Measurements from ENCODE around the gene AUTS2. TPM values are rescaled to one million over a fixed set of nuclear protein-coding genes. Genes with fewer than 3 reads are reported as not detected.

AUTS2 gene
- total RNA-seq = 1 to 10 TPM; 8.6 TPM

DNA sequence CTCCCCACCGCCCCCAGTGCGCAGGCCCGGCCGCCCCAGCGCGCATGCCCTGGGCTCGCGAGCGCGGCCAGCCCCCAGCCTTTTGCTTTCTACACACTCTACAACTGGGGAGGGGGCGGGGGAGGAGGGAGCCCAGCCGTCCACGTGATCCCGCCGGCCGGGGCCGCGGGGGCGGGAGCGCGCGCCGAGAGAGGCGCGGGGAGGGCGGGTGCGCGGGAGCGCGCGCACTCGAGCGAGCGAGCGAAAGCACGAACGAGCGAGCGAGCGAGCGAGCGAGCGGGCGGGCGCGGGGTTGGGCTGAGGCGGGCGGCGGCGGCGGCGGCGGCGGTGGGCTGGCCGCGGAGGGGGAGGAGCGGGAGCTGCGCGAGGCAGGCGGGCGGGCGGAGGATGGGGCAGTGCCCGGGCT, at the start of gene AUTS2:
Gene AUTS2, plus strand, starts transcription at position 395 of the 406 bp plus-strand sequence. CDS start 1,179 bp downstream, outside the sequence.
- TF ChIP-seq, protein P1, sequence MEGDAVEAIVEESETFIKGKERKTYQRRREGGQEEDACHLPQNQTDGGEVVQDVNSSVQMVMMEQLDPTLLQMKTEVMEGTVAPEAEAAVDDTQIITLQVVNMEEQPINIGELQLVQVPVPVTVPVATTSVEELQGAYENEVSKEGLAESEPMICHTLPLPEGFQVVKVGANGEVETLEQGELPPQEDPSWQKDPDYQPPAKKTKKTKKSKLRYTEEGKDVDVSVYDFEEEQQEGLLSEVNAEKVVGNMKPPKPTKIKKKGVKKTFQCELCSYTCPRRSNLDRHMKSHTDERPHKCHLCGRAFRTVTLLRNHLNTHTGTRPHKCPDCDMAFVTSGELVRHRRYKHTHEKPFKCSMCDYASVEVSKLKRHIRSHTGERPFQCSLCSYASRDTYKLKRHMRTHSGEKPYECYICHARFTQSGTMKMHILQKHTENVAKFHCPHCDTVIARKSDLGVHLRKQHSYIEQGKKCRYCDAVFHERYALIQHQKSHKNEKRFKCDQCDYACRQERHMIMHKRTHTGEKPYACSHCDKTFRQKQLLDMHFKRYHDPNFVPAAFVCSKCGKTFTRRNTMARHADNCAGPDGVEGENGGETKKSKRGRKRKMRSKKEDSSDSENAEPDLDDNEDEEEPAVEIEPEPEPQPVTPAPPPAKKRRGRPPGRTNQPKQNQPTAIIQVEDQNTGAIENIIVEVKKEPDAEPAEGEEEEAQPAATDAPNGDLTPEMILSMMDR (IDR thresholded peaks at IDR 0.05) = no peak
- H3K4me1 ChIP-seq = peaks cover 0 to 25% of the 10 kb centered on the region in 2 donors
- DNase-seq (ENCODE audit: low spot score) = peak; percentile 89
- H3K4me3 ChIP-seq = peak within 1 kb of the TSS; percentile 82 to 86
- no peaks in the 10 kb centered on the region for H3K36me3 ChIP-seq
- peak within 1 kb of the TSS; percentile 91 to 92 for H3K27ac ChIP-seq
- H3K27me3 ChIP-seq = no peaks in the 10 kb centered on the region
- no peaks in the 10 kb centered on the region for H3K9me3 ChIP-seq

DNA sequence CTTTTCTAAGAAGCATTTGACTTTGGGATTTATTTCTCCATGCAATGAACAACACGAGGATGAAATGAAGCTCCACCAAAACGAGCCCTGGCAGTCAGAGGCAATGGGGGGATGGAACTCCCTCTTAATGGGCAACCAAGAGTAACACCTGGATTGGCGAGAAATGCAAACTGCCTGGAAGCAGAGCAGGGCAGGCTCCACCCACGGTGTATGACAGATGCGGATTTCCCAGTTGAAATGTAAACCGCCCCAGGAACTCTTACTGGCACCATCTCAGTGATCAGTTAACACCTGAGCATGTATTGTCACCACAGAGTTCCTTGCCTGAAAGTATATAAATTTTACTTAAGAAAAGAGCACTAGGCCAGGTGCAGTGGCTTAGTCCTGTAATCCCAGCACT, 47.3 kb upstream of the AUTS2 start:
- Histone ChIP-seq H3K27ac (no peak overlapping the region), H3K9me3 (no peaks in the 10 kb centered on the region), H3K27me3 (no peaks in the 10 kb centered on the region), H3K36me3 (no peaks in the 10 kb centered on the region), H3K4me3 (no peak overlapping the region), H3K4me1 (peaks cover 0 to 7% of the 10 kb centered on the region in 2 donors)
- TF ChIP-seq, protein P1 (IDR thresholded peaks at IDR 0.05) = no peak
- DNase-seq (ENCODE audit: low spot score) = no peak

DNA sequence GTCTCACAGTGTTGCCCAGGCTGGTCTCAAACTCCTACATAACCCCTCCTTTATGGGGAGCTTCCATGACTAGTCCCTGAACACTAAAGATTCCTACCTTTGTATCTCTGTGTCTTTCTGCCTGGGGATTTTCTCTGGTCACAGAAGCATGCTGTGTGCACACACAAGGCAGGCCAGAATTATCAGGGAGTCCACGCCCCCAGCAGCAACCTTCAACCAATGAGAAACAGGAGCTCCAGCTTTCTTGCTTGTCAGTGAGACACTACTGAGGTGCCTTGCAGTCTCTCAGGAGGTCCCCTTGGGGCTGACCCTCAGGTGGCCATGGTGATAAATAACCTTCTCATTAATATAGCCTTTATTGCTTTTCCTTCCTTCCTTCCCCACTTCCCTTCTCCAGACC, 45.1 kb upstream of the AUTS2 start:
- H3K27me3 ChIP-seq = no peaks in the 10 kb centered on the region

DNA sequence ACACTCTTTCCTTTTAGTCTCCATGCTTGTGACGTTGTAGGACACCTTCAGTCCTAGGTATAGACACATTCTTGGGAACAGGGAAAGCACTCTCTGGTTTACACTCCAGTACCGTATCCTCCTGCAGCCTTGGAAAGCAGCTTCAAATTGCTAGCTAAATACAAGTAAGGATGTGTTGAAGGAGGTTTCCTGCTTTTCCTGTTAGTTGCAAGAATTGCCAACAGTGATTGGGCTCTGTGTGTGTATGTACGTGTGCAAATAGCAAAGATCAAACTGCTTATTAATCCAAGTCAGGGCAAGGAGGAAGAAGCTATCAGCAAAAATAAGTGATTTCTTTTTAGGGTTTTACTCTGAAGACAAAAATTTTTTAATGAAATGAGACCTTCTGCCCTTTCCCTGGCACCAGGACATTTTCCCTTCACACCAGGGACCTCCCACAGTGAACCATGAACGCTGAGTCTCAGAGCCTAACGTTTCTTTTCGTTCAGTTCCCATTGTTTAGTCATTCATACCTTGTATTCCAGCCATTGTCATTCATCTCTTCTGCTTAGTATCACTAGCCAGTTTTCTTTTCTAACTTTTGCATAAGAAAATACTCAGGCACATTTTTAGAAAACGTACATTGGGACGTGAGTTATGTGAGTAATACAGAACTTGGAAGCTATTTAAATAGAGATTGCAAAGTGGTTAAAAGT, 36.9 kb upstream of the AUTS2 start:
- Histone ChIP-seq H3K4me3 (no peak overlapping the region), H3K27me3 (no peaks in the 10 kb centered on the region), H3K36me3 (no peaks in the 10 kb centered on the region), H3K27ac (no peak overlapping the region), H3K9me3 (no peaks in the 10 kb centered on the region), H3K4me1 (peaks cover 0 to 10% of the 10 kb centered on the region in 2 donors)
- TF ChIP-seq, protein P1 (IDR thresholded peaks at IDR 0.05) = no peak
- no peak for DNase-seq (ENCODE audit: low spot score)

More for the DNA sequence above, 45.1 kb upstream of the AUTS2 start:
- Histone ChIP-seq H3K4me1 (peaks cover 0 to 7% of the 10 kb centered on the region in 2 donors), H3K9me3 (no peaks in the 10 kb centered on the region), H3K36me3 (no peaks in the 10 kb centered on the region), H3K27ac (no peak overlapping the region), H3K4me3 (no peak overlapping the region)
- no peak for DNase-seq (ENCODE audit: low spot score)
- TF ChIP-seq, protein P1 (IDR thresholded peaks at IDR 0.05) = no peak

DNA sequence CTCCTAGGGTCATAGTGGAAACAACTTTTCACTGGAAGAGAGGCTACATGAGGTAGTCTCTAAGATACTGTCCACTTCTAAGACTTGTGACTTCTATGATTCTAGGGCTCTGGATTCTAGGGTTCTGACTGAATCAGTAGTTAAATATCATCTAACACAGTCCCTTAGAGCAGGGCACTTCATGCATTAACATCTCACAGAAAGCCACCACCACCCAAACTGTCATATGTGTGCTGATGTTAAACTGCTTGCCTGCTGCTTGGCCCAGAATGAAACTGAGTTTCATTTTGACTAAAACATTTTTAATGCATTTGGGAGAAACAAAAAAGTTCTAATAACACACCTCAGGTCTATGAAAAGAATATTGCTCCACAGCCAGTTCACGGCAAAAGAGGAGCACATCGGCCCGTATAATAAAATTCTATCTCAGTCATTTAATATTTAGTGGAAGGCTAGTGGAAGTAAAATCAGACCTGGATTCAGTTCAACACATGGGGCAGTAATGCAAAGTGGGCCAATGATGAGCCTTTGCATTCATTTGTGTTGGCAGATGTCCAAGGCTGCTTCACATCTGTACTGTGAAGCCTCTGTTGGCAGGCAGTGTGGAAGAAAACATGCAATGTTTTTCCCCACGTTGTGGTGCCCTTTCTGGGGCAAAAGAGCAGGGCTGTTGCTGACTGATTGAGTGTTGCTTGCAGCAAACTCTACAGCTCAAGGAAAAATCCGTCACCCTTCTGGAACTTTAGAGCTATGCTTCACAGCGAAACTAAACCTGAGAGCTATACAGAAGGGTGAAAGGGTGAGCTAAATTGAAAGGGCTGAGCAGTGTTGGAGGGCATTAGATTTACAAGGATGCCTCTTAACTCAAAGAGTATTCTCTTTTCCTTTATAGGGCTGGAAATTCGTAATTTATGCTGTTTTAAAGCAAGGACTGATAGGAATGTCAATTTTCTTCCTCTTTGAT, 33.5 kb upstream of the AUTS2 start:
- TF ChIP-seq, protein P1 (IDR thresholded peaks at IDR 0.05) = no peak
- DNase-seq (ENCODE audit: low spot score) = no peak
- H3K9me3 ChIP-seq = no peaks in the 10 kb centered on the region
- H3K4me3 ChIP-seq = no peak overlapping the region
- peaks cover 0 to 10% of the 10 kb centered on the region in 2 donors for H3K4me1 ChIP-seq
- no peaks in the 10 kb centered on the region for H3K36me3 ChIP-seq
- no peaks in the 10 kb centered on the region for H3K27me3 ChIP-seq
- H3K27ac ChIP-seq = no peak overlapping the region

All from right atrium auricular region (tissue), 2 donors.